Fibroblast of pulmonary artery (primary cell): ENCODE data around the gene NFASC.
A peak's percentile ranks its signal among the peaks of the same experiment; 100 is the strongest.

Source experiments
- DNase-seq: peaks from one replicate; pipeline ENCODE4 v3.0.0-alpha.2; 2010; ENCODE audit warnings: low read depth
- H3K4me3 ChIP-seq: replicated peaks from 2 replicates; pipeline ENCODE4 v1.5.1; 2011; ENCODE audit warnings: low read depth, mild to moderate bottlenecking, control low read depth, low read length, moderate library complexity
- CTCF ChIP-seq: IDR thresholded peaks from 2 replicates; pipeline ENCODE4 v1.5.1; 2011; ENCODE audit warnings: mild to moderate bottlenecking, control low read depth, low read length, inconsistent platforms; ENCODE audit errors: missing control alignments

NFASC gene

GRCh38 chr1:204940591-204940990, 69.9 kb downstream of the NFASC start:
- H3K4me3 ChIP-seq, result no peak overlapping the region
- no peak for DNase-seq
- TF ChIP-seq CTCF, result no peak

DNA sequence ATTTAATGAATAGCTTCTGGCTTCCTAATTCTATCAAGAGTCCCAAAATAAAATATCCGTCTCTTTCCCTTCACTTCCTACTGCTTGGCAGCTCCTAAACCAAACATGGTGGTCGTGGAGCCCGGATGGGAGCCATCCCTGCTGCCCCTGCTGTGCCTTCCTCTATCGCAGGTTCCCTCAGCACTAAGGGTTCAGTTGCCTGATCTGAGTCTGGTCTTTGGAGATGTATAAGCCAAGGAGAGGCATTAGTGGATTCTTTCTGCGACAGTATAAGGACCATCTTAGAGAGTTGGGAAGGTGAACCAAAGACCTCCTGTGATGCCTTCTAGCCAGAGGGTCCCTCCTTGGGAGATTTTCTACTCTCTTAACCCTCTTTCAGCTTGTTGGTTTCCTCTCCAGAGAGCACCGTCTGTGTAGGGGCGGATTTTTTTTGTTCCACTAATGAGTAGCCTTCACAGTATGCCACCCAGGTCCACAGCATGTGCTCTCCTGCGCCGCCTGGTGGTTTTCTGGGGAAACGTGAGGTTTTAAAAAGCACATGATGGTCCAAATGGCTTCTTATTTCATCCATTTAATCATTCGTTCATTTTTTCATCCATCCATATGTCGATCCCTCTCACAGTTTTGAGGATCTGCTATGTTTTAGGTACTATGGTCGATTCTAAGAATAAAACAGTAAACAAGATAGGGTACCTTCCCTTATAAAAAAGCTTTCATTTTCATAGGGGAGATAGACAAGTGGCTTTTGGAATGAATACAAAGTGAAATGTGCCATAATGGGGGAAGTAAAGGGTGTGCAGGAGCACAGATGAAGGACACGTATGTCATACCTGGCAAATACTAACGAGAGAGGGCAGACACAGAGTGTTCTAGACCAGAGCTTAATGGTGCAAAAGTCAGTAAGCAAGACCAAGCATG, 71.0 kb downstream of the NFASC start:
- H3K4me3 ChIP-seq, result no peak overlapping the region
- peak; percentile 91 for TF ChIP-seq CTCF
- peak; percentile 56 for DNase-seq

GRCh38 chr1:204943495-204943894, 72.8 kb downstream of the NFASC start:
- no peak for DNase-seq
- no peak overlapping the region for H3K4me3 ChIP-seq
- no peak for TF ChIP-seq CTCF

DNA sequence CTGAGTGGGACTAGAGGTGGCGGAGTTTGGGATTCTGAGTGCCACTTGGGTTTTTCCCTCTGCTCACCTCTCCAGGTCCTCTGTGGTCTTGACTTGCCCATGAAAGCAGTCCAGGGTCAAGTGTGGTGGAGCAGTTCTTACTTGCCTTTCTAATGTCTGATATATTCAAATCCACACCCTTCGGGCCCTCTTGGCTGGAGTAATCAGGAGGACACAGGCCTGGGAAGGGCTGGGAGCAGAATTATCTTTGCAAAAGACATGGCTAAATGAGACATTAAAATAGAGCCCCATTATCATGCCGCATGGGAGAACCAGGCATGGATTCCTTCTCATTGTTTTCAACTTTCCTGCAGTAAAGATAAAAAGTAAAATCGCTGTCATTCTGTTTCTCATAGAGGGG, 74.0 kb downstream of the NFASC start:
- H3K4me3 ChIP-seq, result no peak overlapping the region
- TF ChIP-seq CTCF, result no peak
- DNase-seq, result no peak

DNA sequence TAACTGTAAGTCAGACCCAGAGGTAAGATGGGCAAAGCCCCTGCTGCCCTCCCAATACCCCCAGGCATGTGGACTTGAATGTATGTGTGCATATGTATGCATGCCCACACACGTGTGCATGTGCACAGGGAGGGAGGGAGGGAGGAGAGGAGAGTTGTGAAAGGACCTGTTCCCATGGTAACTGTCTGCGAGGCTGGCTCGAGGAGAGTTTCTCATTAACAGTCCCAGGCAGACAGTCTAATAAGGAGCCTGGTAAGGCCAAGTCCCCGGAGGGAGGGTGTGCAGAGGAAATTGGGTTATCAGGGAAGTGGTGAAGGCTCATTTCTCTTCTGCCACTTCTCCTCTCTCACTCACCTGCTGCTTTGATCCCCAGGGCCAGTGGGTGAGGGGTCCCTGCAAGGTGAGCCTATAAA, 74.9 kb downstream of the NFASC start:
- no peak for DNase-seq
- TF ChIP-seq CTCF, result no peak
- H3K4me3 ChIP-seq, result no peak overlapping the region

DNA sequence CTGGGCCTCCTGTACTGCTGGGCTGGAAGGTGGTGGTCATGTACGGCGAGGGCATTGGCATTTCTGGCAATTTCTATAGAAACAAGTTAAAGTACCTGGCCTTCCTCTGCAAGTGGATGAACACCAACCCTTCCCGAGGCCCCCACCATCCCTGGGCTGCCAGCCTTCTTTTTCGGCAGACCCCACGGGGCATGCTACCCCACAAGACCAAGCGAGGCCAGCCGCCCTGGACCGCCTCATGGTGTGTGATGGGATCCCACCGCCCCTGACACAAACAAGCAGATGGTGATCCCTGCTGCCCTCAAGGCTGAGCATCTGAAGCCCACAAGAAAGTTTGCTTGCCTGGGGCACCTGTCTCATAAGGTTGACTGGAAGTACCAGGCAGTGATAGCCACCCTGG, 76.0 kb downstream of the NFASC start:
- no peak for TF ChIP-seq CTCF
- no peak overlapping the region for H3K4me3 ChIP-seq
- no peak for DNase-seq

DNA sequence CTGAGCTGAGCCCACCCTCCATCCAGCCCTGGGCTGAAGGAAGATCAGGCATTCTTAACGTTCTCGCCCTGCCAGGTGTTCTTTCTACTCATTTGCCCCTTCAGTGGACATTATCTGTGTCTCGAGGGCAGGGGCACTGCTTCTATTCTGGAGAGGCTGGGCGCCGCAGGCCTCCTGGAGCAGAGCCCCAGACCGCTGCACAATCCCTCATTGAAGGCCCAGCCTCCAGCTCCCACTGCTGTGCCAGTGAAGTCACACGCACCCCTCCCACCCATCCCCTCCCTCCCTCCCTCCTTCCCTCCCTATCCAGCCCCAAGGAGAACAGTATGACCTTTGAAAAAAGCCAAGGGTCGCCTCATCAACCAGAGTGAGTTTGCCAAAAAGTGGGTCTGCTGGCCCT, 76.7 kb downstream of the NFASC start:
- DNase-seq, result no peak
- H3K4me3 ChIP-seq, result no peak overlapping the region
- no peak for TF ChIP-seq CTCF
